ENCODE results near the gene COCH.

The COCH gene

GRCh38 chr14:30882431-30882830 is 8.1 kb downstream of the COCH start:
- TF ChIP-seq ZBTB7A (IDR thresholded peaks at IDR 0.05; ENCODE audit: low read depth) (no peak), RAD21 (IDR thresholded peaks at IDR 0.05; ENCODE audit: low read depth) (no peak), CEBPB (IDR thresholded peaks at IDR 0.05) (no peak), NFIC (IDR thresholded peaks at IDR 0.05) (no peak), EGR1 (IDR thresholded peaks at IDR 0.05) (no peak), CREB1 (IDR thresholded peaks at IDR 0.05; ENCODE audit: low read depth) (no peak), TCF12 (IDR thresholded peaks at IDR 0.05; ENCODE audit: low read depth) (no peak), TEAD4 (IDR thresholded peaks at IDR 0.05) (no peak), FOXM1 (IDR thresholded peaks at IDR 0.05; ENCODE audit: borderline replicate concordance, low read depth) (no peak), TAF1 (IDR thresholded peaks at IDR 0.05; ENCODE audit: low read depth) (no peak)

- TF ChIP-seq TEAD4 (IDR thresholded peaks at IDR 0.05) (no peak), MAX (IDR thresholded peaks at IDR 0.05) (no peak), FOXM1 (IDR thresholded peaks at IDR 0.05; ENCODE audit: borderline replicate concordance, low read depth) (no peak), USF1 (IDR thresholded peaks at IDR 0.05) (no peak), REST (IDR thresholded peaks at IDR 0.05; ENCODE audit: low read depth) (no peak), YY1 (IDR thresholded peaks at IDR 0.05; ENCODE audit: low read depth) (no peak), NFIC (IDR thresholded peaks at IDR 0.05) (no peak), EGR1 (IDR thresholded peaks at IDR 0.05) (no peak), TAF1 (IDR thresholded peaks at IDR 0.05; ENCODE audit: low read depth) (no peak), RAD21 (IDR thresholded peaks at IDR 0.05; ENCODE audit: low read depth) (no peak), ZBTB7A (IDR thresholded peaks at IDR 0.05; ENCODE audit: low read depth) (no peak), TCF12 (IDR thresholded peaks at IDR 0.05; ENCODE audit: low read depth) (no peak), CREB1 (IDR thresholded peaks at IDR 0.05; ENCODE audit: low read depth) (no peak), EP300 (IDR thresholded peaks at IDR 0.05; ENCODE audit: borderline replicate concordance) (no peak)
Observed at GRCh38 chr14:30883508-30884294, 9.3 kb downstream of the COCH start.

GRCh38 chr14:30884901-30885300 is 10.5 kb downstream of the COCH start:
- TF ChIP-seq EGR1 (IDR thresholded peaks at IDR 0.05) (no peak), FOXM1 (IDR thresholded peaks at IDR 0.05; ENCODE audit: borderline replicate concordance, low read depth) (no peak), YY1 (IDR thresholded peaks at IDR 0.05; ENCODE audit: low read depth) (no peak), CREB1 (IDR thresholded peaks at IDR 0.05; ENCODE audit: low read depth) (no peak), USF1 (IDR thresholded peaks at IDR 0.05) (no peak), EP300 (IDR thresholded peaks at IDR 0.05; ENCODE audit: borderline replicate concordance) (no peak), TAF1 (IDR thresholded peaks at IDR 0.05; ENCODE audit: low read depth) (no peak), MAX (IDR thresholded peaks at IDR 0.05) (no peak), NFIC (IDR thresholded peaks at IDR 0.05) (no peak)

- TF ChIP-seq TCF12 (IDR thresholded peaks at IDR 0.05; ENCODE audit: low read depth): no peak
- TF ChIP-seq MAX (IDR thresholded peaks at IDR 0.05): no peak
- TF ChIP-seq TEAD4 (IDR thresholded peaks at IDR 0.05): no peak
- no peak for TF ChIP-seq RAD21 (IDR thresholded peaks at IDR 0.05; ENCODE audit: low read depth)
Observed at GRCh38 chr14:30885840-30886740, 11.7 kb downstream of the COCH start.

GRCh38 chr14:30888480-30889243 is 14.3 kb downstream of the COCH start:
- TF ChIP-seq EGR1 (IDR thresholded peaks at IDR 0.05) (no peak), ZBTB7A (IDR thresholded peaks at IDR 0.05; ENCODE audit: low read depth) (no peak), REST (IDR thresholded peaks at IDR 0.05; ENCODE audit: low read depth) (no peak), FOXM1 (IDR thresholded peaks at IDR 0.05; ENCODE audit: borderline replicate concordance, low read depth) (no peak), MAX (IDR thresholded peaks at IDR 0.05) (no peak), NFIC (IDR thresholded peaks at IDR 0.05) (no peak), EP300 (IDR thresholded peaks at IDR 0.05; ENCODE audit: borderline replicate concordance) (no peak), TEAD4 (IDR thresholded peaks at IDR 0.05) (no peak)
